GM20000 (cell line): ENCODE data around the gene CRIM1.

Source experiments
- DNase-seq: peaks from one replicate; pipeline ENCODE4 v3.0.0; 2012; ENCODE audit warnings: low spot score
- TF ChIP-seq, protein P1 (sequence below): IDR thresholded peaks from 2 replicates; pipeline ENCODE4 v1.5.1; 2012; ENCODE audit warnings: mild to moderate bottlenecking, control low read depth; ENCODE audit errors: extremely low read depth, missing control alignments

The CRIM1 gene

DNA sequence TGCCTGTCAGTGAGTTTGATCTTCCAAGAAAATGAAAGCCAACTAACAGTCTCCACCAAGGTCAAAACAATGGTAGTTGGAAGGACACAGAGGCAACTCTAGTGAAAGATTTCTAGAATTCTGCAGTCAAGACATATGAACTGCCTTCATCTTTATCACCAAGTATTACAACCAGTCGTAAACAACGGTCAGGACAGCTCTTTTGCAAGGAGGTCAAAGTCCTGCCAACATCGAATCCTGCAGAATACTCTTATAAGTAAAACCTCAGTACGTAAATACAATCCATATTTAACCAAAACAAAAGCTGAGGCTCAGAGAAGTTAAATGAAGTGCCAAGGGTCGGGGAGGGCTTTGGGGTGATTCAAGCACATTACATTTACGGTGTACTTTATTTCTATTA is 239.3 kb downstream of the CRIM1 start:
- DNase-seq, result no peak
- TF ChIP-seq, protein P1, sequence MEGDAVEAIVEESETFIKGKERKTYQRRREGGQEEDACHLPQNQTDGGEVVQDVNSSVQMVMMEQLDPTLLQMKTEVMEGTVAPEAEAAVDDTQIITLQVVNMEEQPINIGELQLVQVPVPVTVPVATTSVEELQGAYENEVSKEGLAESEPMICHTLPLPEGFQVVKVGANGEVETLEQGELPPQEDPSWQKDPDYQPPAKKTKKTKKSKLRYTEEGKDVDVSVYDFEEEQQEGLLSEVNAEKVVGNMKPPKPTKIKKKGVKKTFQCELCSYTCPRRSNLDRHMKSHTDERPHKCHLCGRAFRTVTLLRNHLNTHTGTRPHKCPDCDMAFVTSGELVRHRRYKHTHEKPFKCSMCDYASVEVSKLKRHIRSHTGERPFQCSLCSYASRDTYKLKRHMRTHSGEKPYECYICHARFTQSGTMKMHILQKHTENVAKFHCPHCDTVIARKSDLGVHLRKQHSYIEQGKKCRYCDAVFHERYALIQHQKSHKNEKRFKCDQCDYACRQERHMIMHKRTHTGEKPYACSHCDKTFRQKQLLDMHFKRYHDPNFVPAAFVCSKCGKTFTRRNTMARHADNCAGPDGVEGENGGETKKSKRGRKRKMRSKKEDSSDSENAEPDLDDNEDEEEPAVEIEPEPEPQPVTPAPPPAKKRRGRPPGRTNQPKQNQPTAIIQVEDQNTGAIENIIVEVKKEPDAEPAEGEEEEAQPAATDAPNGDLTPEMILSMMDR, result no peak

DNA sequence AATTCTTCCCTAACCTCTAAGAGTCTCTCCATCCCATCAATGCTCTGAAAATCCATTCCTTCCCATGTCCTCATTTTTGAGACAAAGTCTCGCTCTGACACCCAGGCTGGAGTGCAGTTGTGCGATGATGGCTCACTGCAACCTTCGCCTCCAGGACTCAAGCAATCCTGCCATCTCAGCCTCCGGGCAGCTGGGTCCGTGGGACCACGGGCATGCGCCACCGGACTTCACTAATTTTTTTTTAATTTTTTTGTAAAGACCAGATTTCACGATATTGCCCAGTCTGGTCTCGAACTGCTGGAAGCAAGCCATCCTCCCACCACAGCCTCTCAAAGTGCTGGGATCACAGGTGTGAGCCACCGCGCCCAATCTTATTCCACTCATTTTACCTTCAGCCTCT is 240.8 kb downstream of the CRIM1 start:
- DNase-seq, result no peak
- TF ChIP-seq, protein P1, result no peak

- DNase-seq, result no peak
- TF ChIP-seq, protein P1, result no peak
These were observed 241.5 kb downstream of the CRIM1 start for GRCh38 chr2:36597003-36597531.

DNA sequence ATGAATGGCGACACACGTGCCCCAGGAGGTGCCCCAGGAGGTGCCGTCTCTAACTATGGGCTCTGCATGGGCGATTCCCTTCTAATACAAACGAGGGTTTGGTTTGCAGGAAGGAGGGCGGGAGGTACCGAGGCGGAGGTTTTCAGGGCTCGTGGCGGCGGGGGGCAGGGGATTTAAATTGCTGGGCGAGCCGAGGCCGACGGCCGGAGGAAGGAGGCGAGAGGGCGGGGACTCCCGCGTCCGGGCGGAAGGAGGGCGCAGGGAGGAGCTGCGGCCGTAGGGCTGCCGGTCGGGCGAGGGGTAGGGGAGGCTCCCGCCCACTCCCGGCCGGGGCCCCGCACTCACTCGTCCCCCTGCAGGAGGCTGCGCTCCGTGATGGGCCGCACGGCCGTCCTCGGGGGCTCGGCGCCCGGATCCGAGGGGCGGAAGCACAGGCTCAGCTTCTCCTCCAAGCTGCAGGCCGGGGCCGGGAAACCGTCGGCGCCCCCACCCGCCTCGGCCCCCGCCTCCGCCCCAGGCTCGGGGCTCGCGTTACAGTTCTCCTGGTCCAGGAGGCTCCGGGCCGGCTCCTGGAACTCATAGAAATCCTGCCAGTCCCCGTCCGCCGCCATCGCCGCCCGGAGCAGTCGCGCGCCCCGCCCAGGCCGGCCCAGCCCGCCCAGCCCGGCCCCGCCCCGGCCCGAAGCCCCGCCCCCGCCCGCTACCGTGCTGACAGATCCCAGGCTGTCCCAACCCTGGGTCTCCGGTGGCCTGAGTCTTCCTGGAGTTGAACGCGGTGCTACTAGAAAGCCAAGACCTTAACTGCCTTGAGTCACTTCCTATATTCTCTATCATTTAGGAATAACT is 242.2 kb downstream of the CRIM1 start, which contains the start of gene FEZ2:
Gene FEZ2 (minus strand): TSS at position 637 of the 846 bp plus-strand sequence. CDS start 26 bp downstream, at position 611.
- TF ChIP-seq, protein P1, result no peak
- peak; percentile 91 for DNase-seq
